Measurements from ENCODE around the gene WFDC5. TPM values are rescaled to one million over a fixed set of nuclear protein-coding genes. Genes with fewer than 3 reads are reported as not detected.

WFDC5 gene
- total and polyA plus RNA-seq, 5 experiments from 2014 or later: not detected

DNA sequence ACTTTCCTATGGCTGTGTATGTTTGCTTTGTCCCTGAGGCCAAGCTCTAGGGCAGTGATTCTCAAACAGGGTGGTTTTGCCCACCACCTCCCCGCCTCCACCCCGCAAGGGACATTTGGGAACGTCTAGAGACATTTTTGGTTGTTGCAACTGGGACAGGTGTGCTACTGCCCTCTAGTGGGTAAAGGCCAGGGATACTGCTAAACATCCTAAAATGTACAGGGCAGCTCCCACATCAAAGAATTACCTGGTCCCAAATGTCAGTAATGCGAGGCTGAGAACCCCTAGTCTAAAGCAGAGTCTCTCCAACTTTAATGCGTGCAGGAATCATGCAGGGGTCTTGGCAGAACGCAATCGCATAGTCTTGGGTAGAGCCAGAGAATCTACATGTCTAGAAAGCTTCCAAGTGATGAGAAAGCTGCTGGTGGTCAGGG is 19.2 kb downstream of the WFDC5 start:
- Mint-ChIP-seq H3K4me1 (peaks cover 10 to 25% (median 20%) of the 10 kb centered on the region in 4 donors), H3K27ac (no peak overlapping the region), H3K4me3 (no peak overlapping the region), H3K9me3 (no peaks in the 10 kb centered on the region), H3K27me3 (peaks cover 25 to 37% (median 32%) of the 10 kb centered on the region in 5 donors), H3K36me3 (peaks cover 0 to 4% (median 0%) of the 10 kb centered on the region in 3 donors)
- POLR2A ChIA-PET: interaction anchor here (0.6 to 1.5 kb wide), 3 partner anchors 10 to 239 kb away, joined by 4 to 7 read pairs (median 4); no protein-coding TSS in a partner anchor
- peak; percentile 59 to 60 for ATAC-seq
- peak in 9 of 10 donors; percentile 26 to 77 (median 55) for DNase-seq

DNA sequence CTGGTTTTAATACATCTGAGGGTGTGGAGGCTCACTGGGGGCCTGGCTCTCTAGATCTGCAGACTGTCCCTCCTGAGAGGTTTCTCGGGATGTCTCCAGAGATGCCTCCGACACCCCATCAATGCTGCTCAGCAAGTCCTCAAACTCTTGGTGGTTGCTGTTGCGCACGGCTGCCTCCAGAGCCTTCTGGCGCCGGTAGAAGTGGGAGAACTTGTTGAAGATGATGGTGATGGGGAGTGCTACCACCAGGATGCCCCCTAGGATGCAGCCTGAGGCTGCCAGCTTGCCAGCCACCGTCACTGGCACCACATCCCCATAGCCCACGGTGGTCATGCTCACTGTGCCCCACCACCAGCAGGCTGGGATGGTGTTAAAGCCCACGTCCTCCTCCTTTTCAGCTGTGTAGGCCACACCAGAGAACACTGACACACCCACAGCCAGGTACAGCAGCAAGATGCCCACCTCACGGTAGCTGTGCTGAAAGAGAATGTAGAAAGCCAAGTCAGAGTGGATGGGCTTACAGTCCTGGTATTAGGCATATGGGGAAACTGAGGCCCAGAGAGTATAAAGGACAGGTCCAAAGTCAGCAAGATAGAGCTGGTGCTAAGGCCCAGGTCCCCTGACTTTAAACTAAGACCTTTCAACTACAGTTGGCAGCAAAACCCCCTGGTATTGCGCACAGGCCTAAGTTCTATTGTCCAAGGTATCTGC is 20.0 kb downstream of the WFDC5 start:
- peaks cover 0 to 7% (median 0%) of the 10 kb centered on the region in 3 donors for H3K36me3 Mint-ChIP-seq
- no peaks in the 10 kb centered on the region for H3K9me3 Mint-ChIP-seq
- no peak for DNase-seq
- H3K27ac Mint-ChIP-seq: no peak overlapping the region
- H3K27me3 Mint-ChIP-seq: peaks cover 19 to 29% (median 26%) of the 10 kb centered on the region in 5 donors
- H3K4me3 Mint-ChIP-seq: no peak overlapping the region
- no peak for ATAC-seq
- H3K4me1 Mint-ChIP-seq: peaks cover 10 to 20% (median 16%) of the 10 kb centered on the region in 4 donors
- POLR2A ChIA-PET: interaction anchor here (1.2 kb wide), 1 partner anchor 51 kb away, joined by 7 read pairs; no protein-coding TSS in a partner anchor

DNA sequence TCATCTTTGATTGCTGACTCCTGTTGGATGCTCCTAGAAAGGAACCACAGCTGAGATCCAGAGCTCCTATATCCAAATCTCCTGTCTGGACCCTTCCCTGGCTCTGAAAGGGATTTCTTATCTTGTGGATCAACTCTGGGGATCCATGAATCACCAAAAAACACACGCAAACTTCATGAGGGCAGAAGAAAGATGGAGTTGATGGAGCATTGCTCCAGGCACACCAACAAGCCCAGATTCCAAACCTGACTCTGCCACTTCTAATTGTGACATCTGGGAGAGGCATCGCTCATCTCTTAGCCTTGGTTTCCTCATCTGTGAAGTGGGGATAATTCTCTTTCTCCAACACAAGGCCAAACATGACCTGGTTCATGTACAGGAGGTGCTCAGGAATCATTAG is 20.8 kb downstream of the WFDC5 start:
- Mint-ChIP-seq H3K27me3 (peaks cover 11 to 22% (median 18%) of the 10 kb centered on the region in 5 donors), H3K4me3 (no peak overlapping the region), H3K27ac (peak overlapping the region in 2 of 10 donors; percentile 51 to 53), H3K36me3 (peaks cover 0 to 11% (median 0%) of the 10 kb centered on the region in 3 donors), H3K4me1 (peaks cover 10 to 20% (median 15%) of the 10 kb centered on the region in 4 donors), H3K9me3 (no peaks in the 10 kb centered on the region)
- DNase-seq (no peak), ATAC-seq (no peak)
- POLR2A ChIA-PET: no interaction called here

DNA sequence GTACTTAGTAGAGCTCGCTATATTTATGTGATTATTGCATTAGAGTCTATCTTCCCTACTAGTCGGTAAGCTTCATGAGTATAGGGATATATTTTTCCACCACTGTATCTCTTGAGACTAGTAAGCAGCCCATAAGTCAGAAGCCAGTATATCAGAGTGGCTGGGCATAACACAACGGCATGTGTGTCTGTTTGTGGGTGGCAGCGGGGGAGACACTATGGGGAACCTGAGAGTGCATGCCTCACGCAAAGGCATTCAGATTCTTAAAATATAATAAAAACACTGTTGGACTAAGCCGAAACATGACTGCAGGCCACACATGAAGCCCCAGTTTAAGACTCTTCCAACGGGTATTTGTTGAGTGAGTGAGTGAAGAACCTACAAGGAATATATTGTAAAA is 22.1 kb downstream of the WFDC5 start:
- Mint-ChIP-seq H3K4me3 (no peak overlapping the region), H3K27ac (no peak overlapping the region), H3K36me3 (peaks cover 0 to 19% (median 0%) of the 10 kb centered on the region in 3 donors), H3K4me1 (peaks cover 8 to 15% (median 13%) of the 10 kb centered on the region in 4 donors), H3K27me3 (peaks cover 5 to 15% (median 11%) of the 10 kb centered on the region in 5 donors), H3K9me3 (no peaks in the 10 kb centered on the region)
- POLR2A ChIA-PET: interaction anchor here (0.5 kb wide), 1 partner anchor 695 kb away, joined by 3 read pairs; no protein-coding TSS in a partner anchor
- ATAC-seq: no peak
- no peak for DNase-seq

DNA sequence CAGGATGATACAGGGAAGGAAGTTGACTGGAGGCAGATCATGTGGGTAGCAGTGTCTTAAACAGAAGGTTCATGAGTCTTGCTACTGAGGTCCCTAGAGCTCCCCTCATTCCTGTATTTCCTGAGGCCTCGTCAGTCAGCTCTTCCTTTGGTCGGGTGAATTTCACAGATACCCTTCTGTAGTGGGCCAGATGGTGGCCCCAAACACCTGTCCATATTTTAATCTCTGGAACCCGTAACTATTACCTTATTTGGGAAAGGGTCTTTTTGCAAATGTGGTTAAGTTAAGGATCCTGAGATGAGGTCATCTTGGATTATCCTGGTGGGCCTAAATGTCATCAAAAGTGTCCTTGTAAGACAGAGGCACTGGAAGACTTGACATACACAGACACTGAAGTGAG is 23.6 kb downstream of the WFDC5 start:
- peaks cover 0 to 3% (median 0%) of the 10 kb centered on the region in 5 donors for H3K27me3 Mint-ChIP-seq
- no peak overlapping the region for H3K4me3 Mint-ChIP-seq

DNA sequence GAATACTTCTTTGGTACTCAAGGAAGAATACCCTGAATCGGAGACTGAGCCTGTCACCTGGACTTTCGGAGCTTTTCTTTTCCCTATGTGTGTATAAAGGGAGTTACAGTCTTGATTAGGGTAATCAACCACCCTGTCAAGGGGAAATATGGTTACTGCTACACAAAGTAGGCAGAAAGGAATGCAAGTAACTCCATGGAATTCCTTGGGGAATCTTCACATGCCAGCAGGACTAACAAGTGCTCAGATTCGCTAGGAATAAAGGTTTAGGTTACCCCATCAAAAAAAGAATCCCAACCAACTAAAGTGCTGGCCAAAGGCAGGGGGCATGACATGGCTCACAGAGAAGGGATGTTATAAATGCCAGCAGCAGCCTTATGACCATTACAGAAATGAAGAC is 24.5 kb downstream of the WFDC5 start:
- ATAC-seq: no peak
- peaks cover 5 to 42% (median 9%) of the 10 kb centered on the region in 3 donors for H3K36me3 Mint-ChIP-seq

More for the DNA sequence above, 23.6 kb downstream of the WFDC5 start:
- Mint-ChIP-seq H3K4me1 (peaks cover 5 to 20% (median 9%) of the 10 kb centered on the region in 4 donors), H3K27ac (peak overlapping the region in 5 of 10 donors; percentile 7 to 57 (median 21)), H3K9me3 (no peaks in the 10 kb centered on the region), H3K36me3 (peaks cover 3 to 33% (median 4%) of the 10 kb centered on the region in 3 donors)
- ATAC-seq (no peak), DNase-seq (no peak)
- POLR2A ChIA-PET: interaction anchor here (0.5 kb wide), 1 partner anchor 70 kb away, joined by 4 read pairs; no protein-coding TSS in a partner anchor

DNA sequence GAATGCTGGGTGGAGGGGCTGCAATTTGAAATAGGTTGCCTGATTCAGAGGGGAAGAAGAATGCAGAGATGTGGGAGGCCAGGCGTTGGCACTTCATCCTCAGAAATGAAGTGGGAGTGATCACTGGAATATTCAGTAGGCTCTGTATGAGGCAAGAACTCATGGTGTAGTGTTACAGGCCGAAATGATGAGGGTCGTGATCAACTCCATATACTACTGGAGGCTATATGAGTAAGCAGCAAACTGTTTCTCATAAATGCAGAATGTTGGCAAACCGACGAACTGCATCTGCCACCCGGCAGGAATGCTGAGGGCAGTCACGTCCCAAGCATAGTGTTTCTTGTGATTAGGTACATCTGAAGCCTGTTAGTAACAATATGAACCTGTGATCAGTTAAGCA is 26.7 kb downstream of the WFDC5 start:
- H3K4me1 Mint-ChIP-seq: peaks cover 5 to 22% (median 17%) of the 10 kb centered on the region in 4 donors
- DNase-seq: no peak
- no peak overlapping the region for H3K4me3 Mint-ChIP-seq
- peak overlapping the region in 2 of 10 donors; percentile 2 to 13 for H3K27ac Mint-ChIP-seq
- no peaks in the 10 kb centered on the region for H3K27me3 Mint-ChIP-seq
- peaks cover 8 to 48% (median 16%) of the 10 kb centered on the region in 3 donors for H3K36me3 Mint-ChIP-seq
- ATAC-seq: no peak
- H3K9me3 Mint-ChIP-seq: peaks cover 0 to 6% (median 0%) of the 10 kb centered on the region in 9 donors
- POLR2A ChIA-PET: no interaction called here

More for the DNA sequence above, 24.5 kb downstream of the WFDC5 start:
- no peak overlapping the region for H3K4me3 Mint-ChIP-seq
- H3K27ac Mint-ChIP-seq: peak overlapping the region in 1 of 10 donors; percentile 7
- POLR2A ChIA-PET: interaction anchor here (1.1 kb wide), 1 partner anchor 9 kb away, joined by 3 read pairs; no protein-coding TSS in a partner anchor
- H3K27me3 Mint-ChIP-seq: no peaks in the 10 kb centered on the region
- H3K9me3 Mint-ChIP-seq: no peaks in the 10 kb centered on the region
- DNase-seq: no peak
- peaks cover 4 to 18% (median 8%) of the 10 kb centered on the region in 4 donors for H3K4me1 Mint-ChIP-seq

DNA sequence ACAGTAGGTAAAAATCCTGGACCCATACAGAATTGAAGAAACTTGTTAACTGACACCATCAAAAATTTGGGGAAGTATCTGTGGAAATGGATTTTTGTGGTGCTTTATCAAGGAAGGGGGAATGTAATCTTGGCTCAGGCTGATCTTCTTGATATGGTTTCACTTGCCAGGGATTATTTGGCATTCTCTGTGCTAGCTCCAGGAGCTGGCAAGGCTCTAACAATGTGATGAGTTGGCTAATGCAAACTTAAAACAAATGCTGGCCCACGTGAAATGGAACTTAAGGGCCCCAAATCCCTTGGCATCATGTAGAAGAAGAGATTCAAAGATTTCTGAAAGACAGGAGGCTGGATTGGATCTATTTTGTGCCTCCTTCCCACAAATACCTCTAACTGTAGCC is 27.2 kb downstream of the WFDC5 start:
- Mint-ChIP-seq H3K36me3 (peaks cover 13 to 52% (median 20%) of the 10 kb centered on the region in 3 donors), H3K27me3 (no peaks in the 10 kb centered on the region), H3K4me1 (peaks cover 5 to 22% (median 17%) of the 10 kb centered on the region in 4 donors), H3K9me3 (peaks cover 0 to 11% (median 0%) of the 10 kb centered on the region in 9 donors), H3K4me3 (no peak overlapping the region), H3K27ac (peak overlapping the region in 2 of 10 donors; percentile 2 to 13)
- no peak for ATAC-seq
- DNase-seq: no peak
- POLR2A ChIA-PET: interaction anchor here (0.6 kb wide), 1 partner anchor 120 kb away, joined by 4 read pairs; no protein-coding TSS in a partner anchor

DNA sequence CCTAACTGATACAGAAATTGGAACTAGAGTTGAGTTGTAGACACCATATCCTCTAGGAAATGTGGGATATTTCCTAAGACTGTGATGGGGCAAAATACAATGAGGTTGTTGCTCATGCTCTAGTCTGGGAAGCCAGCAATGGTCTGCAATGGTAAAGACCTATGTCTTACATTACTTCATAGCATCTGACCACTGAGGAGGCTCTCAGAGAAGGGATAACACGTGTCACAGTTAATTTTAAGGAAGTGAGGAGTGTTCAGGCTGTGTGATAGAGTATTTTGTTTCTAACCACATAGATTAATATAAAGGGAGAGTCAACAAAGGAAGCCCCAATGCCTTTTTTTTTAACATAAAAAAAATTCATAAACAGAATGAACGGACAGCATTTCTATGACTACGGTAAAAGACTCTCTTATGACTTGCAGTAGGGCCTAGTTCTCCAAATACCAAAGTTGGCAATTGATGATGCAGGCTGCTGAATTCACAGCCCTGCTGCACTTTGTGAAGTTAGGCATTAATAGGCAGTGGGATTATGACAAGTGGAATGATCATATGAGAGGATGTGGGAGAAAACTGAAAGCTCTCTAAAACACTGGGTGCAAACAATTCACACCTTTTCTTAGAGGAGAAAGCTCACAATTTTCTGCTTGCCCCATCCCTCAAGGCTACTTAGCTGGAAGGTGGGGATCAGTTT is 27.7 kb downstream of the WFDC5 start:
- Mint-ChIP-seq H3K36me3 (peaks cover 18 to 58% (median 26%) of the 10 kb centered on the region in 3 donors), H3K4me3 (no peak overlapping the region), H3K9me3 (peaks cover 0 to 16% (median 0%) of the 10 kb centered on the region in 9 donors), H3K27me3 (no peaks in the 10 kb centered on the region), H3K4me1 (peaks cover 5 to 22% (median 17%) of the 10 kb centered on the region in 4 donors), H3K27ac (peak overlapping the region in 2 of 10 donors; percentile 2 to 13)
- ATAC-seq (no peak), DNase-seq (no peak)
- POLR2A ChIA-PET: interaction anchor here (0.6 to 0.9 kb wide), 2 partner anchors 42 to 120 kb away, joined by 3 to 4 read pairs; no protein-coding TSS in a partner anchor

DNA sequence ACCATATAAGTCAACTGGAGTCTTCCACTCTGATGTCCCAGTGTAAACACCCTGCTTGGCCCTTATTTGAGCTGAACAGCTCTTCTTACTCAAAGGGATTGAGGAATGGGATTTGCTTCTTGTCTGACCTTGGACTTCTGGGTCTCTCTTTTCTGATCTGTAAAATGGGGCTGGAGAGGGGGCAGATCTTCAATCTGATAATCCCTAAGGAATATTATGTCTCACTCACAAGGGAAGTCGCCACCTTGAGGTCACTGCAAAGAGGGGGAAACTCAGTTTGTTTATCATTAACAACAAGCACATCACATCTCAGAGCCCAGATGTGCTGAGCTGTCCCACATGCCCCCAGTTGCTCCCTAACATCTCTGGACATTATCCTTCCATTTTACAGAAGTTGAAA is 29.1 kb downstream of the WFDC5 start:
- no peaks in the 10 kb centered on the region for H3K27me3 Mint-ChIP-seq
- peaks cover 27 to 68% (median 39%) of the 10 kb centered on the region in 3 donors for H3K36me3 Mint-ChIP-seq
- H3K4me3 Mint-ChIP-seq: no peak overlapping the region
- peaks cover 9 to 22% (median 17%) of the 10 kb centered on the region in 4 donors for H3K4me1 Mint-ChIP-seq
- peaks cover 0 to 25% (median 10%) of the 10 kb centered on the region in 9 donors for H3K9me3 Mint-ChIP-seq
- DNase-seq: no peak
- H3K27ac Mint-ChIP-seq: peak overlapping the region in 9 of 10 donors; percentile 0 to 73 (median 45)
- ATAC-seq: no peak
- POLR2A ChIA-PET: no interaction called here

DNA sequence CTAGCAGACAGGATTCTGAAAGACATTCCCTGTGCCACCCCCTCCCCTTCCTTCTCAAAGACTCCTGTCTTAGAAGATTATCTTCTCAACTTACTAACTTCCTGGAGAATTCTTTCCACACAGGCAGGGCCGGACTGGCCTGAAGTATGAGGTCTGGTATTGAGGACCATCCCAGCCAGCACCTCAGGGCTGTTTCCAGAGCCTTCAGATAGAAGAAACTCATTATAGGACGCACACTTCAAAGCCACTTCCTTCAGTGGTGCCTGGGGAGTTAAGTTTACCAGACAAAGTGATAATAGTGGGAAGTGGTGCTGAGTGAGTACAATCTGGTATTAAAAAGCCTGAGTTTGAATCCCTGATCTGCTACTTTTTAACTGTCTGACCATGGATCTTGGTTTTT is 29.7 kb downstream of the WFDC5 start:
- H3K4me3 Mint-ChIP-seq: no peak overlapping the region
- POLR2A ChIA-PET: no interaction called here
- peaks cover 0 to 27% (median 10%) of the 10 kb centered on the region in 9 donors for H3K9me3 Mint-ChIP-seq
- H3K27me3 Mint-ChIP-seq: no peaks in the 10 kb centered on the region
- H3K4me1 Mint-ChIP-seq: peaks cover 9 to 22% (median 17%) of the 10 kb centered on the region in 4 donors
- DNase-seq (no peak), ATAC-seq (no peak)
- peak overlapping the region in 7 of 10 donors; percentile 0 to 73 (median 36) for H3K27ac Mint-ChIP-seq
- H3K36me3 Mint-ChIP-seq: peaks cover 33 to 71% (median 45%) of the 10 kb centered on the region in 3 donors

DNA sequence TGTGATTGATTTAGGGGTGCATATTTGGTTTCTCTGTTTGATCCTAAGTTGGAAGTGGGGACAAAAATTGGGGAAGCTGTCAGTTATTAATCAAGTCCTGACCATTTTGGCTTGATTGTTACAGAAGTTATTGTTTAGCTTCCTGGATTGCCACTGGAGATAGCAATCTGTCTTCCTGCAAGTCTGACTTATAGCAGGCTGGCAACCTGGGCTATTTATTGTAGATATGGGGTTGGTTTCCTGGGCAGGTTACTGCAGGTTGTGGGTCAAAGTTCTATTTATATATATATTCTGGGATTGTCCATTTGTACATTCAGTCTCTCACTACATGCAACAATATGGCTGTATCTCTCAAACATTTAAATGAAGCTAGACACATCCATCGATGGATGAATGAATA is 31.8 kb downstream of the WFDC5 start:
- POLR2A ChIA-PET: interaction anchor here (0.8 kb wide), 2 partner anchors 12 to 112 kb away, joined by 4 to 5 read pairs; no protein-coding TSS in a partner anchor
- Mint-ChIP-seq H3K9me3 (peaks cover 0 to 28% (median 10%) of the 10 kb centered on the region in 9 donors), H3K36me3 (peaks cover 44 to 82% (median 63%) of the 10 kb centered on the region in 3 donors), H3K4me3 (no peak overlapping the region), H3K4me1 (peaks cover 9 to 31% (median 17%) of the 10 kb centered on the region in 4 donors), H3K27ac (peak overlapping the region in 3 of 10 donors; percentile 54 to 73 (median 59)), H3K27me3 (no peaks in the 10 kb centered on the region)
- ATAC-seq (no peak), DNase-seq (no peak)
